Ovary (tissue), 9 donors: ENCODE measurements around the gene BST1. TPM values are rescaled to one million over a fixed set of nuclear protein-coding genes. Genes with fewer than 3 reads are reported as not detected.
"Not testable (repeated sequence)": the region's sequence is repeated elsewhere in the genome, so short reads cannot be mapped to it uniquely, and the experiment has no call there.

ENCODE experiments used
- DNase-seq, 5 donors: peaks; one replicate each; pipeline ENCODE4 v3.0.0-alpha.2; 2019 to 2020
- H3K27ac ChIP-seq, 2 donors: fragments of 200-600 bp; one replicate each; pipeline versions ENCODE4 v1.5.1 to v1.8.0; 2019 to 2022
- H3K27me3 ChIP-seq: fragments of 200-600 bp; one replicate; pipeline ENCODE4 v1.8.0; 2022
- H3K36me3 ChIP-seq: fragments of 200-600 bp; sonication (generic); one replicate; pipeline ENCODE4 v1.5.1; 2019
- H3K4me1 ChIP-seq: one replicate; pipeline ENCODE4 v1.8.1; 2013; ENCODE audit warnings: mild to moderate bottlenecking, moderate library complexity; ENCODE audit not compliant: insufficient read depth
- H3K4me3 ChIP-seq: fragments of 200-600 bp; sonication (generic); one replicate; pipeline ENCODE4 v1.5.1; 2017
- H3K9me3 ChIP-seq, 2 donors: fragments of 200-600 bp in 1 of 2; sonication (generic) in 1 of 2; one replicate each; pipeline versions ENCODE4 v1.5.1 to v1.8.1; 2013 to 2019; ENCODE audit warnings: mild to moderate bottlenecking in 1 of 2, moderate library complexity in 1 of 2
- EP300 ChIP-seq: sonication (generic); formaldehyde crosslinking; IDR thresholded peaks from one replicate; pipeline ENCODE4 v1.6.1; 2017; ENCODE audit warnings: antibody characterized with exemption
- POLR2A ChIP-seq: fragments of 450-650 bp; IDR thresholded peaks from one replicate; pipeline ENCODE4 v1.6.1; 2017; ENCODE audit warnings: antibody characterized with exemption, mild to moderate bottlenecking, moderate library complexity
- WGBS, 3 donors: extraction: QIAGEN DNeasy Blood & Tissue Kit in 1 of 3; methylation state at CpG; one replicate each; pipeline versions ENCODE4 v1.1.5 to v1.1.7; 2013 to 2017; 5-methylcytosine and 5-hydroxymethylcytosine counted together
- intact Hi-C, 4 donors: fragments of 100-400 bp; cut with DNase I; formaldehyde crosslinking; loops; one replicate each; pipeline versions ENCODE4 v1.11.0 to v1.15.1; 2022 to 2023
- polyA plus RNA-seq, 2 donors: library from polyadenylated mRNA; stranded (reverse); fragments of 200-250 nt in 1 of 2; fragments of 350-450 nt in 1 of 2; fragmentation: Illumina TruSeq in 1 of 2; extraction: RNeasy Lipid Tissue Mini Kit (QIAGEN cat#74804) in 1 of 2; gene quantifications; one replicate each; pipeline ENCODE4 v1.2.3, GENCODE V29; 2013 to 2014
- total RNA-seq, 7 donors: library from RNA; depleted of rRNA in 2 of 7; stranded (reverse); fragments of >200 nt in 2 of 7; fragmentation: NEBNext Ultra II Directional in 3 of 7; extraction: Animal tissue kit (Norgen Biotek cat#: 25700) in 3 of 7; gene quantifications; one replicate each; pipeline versions ENCODE4 v1.1.0 to v1.2.4, GENCODE V29; 2016 to 2023
- TF ChIP-seq, protein P1 (sequence below), 3 donors: fragments of 450-650 bp in 2 of 3; fragments of 200-600 bp in 1 of 3; IDR thresholded peaks; one replicate each; pipeline versions ENCODE4 v1.5.1 to v1.8.0; 2016 to 2022; ENCODE audit warnings: antibody characterized with exemption in 3 of 3, mild to moderate bottlenecking in 1 of 3
- donor health status: DM: no; HTN: no; CAD: no; lungs with moderate emphysema.
- donor health status: DM: no; HTN: no; CAD: no.
- donor health status: Bipolar disorder and iron deficiency.
- donor health status: DM: yes; HTN: yes; CAD: no.
- donor health status: DM: no; HTN: no; CAD: no.
- donor health status: DM: yes; HTN: yes; CAD: no.

BST1 gene
- total and polyA plus RNA-seq, 9 donors, result 5.6 to 18.5 (median 7.5) TPM

DNA sequence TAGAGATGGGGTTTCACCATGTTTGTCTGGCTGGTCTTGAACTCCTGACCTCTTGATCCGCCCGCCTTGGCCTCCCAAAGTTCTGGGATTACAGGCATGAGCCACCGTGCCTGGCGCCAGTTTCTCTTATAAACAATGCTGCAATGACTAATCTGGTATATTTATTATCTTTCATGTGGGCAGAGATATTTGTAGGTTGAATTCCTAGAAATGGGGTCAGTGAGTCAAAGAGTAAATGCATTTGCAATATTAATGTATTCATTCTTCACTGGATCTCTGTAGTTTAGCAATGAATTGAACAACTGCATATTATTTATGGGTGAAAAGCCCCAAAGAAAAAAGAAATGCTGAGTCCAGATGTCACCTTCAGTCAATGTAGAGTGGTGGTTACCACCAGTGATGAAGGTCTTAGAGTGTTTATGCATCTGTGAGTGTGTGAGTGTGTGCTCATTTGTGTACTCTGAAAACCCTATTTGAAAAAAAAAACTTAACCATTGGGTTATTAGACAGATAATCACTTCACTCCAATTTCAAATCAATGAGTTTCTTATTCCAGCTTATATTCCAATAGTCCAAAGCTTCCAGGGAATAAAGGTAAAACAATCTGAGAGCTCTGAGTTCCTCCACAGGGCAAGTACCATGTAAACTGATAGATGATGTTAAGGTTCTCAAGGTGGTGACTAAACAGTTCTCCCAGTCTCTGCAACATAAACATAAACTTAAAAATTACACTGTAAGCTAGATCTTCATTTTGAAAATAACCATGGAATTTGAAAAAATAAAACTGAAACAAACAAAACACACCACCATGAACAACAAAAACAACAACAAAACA is 52.7 kb downstream of the BST1 start:
- no peak overlapping the region for H3K27ac ChIP-seq
- intact Hi-C loops, result no loop called here
- no peak overlapping the region for H3K4me3 ChIP-seq
- H3K9me3 ChIP-seq, result no peaks in the 10 kb centered on the region
- no peaks in the 10 kb centered on the region for H3K27me3 ChIP-seq
- WGBS, 3 donors, result 78 to 88% (median 79%) methylated on average over 4 of the region's 4 CpGs
- H3K36me3 ChIP-seq, result no peaks in the 10 kb centered on the region
- TF ChIP-seq EP300 (no peak), POLR2A (no peak)
- TF ChIP-seq, protein P1, sequence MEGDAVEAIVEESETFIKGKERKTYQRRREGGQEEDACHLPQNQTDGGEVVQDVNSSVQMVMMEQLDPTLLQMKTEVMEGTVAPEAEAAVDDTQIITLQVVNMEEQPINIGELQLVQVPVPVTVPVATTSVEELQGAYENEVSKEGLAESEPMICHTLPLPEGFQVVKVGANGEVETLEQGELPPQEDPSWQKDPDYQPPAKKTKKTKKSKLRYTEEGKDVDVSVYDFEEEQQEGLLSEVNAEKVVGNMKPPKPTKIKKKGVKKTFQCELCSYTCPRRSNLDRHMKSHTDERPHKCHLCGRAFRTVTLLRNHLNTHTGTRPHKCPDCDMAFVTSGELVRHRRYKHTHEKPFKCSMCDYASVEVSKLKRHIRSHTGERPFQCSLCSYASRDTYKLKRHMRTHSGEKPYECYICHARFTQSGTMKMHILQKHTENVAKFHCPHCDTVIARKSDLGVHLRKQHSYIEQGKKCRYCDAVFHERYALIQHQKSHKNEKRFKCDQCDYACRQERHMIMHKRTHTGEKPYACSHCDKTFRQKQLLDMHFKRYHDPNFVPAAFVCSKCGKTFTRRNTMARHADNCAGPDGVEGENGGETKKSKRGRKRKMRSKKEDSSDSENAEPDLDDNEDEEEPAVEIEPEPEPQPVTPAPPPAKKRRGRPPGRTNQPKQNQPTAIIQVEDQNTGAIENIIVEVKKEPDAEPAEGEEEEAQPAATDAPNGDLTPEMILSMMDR (IDR thresholded peaks at IDR 0.05), result no peak
- no peak for DNase-seq
- H3K4me1 ChIP-seq, result no peaks in the 10 kb centered on the region

DNA sequence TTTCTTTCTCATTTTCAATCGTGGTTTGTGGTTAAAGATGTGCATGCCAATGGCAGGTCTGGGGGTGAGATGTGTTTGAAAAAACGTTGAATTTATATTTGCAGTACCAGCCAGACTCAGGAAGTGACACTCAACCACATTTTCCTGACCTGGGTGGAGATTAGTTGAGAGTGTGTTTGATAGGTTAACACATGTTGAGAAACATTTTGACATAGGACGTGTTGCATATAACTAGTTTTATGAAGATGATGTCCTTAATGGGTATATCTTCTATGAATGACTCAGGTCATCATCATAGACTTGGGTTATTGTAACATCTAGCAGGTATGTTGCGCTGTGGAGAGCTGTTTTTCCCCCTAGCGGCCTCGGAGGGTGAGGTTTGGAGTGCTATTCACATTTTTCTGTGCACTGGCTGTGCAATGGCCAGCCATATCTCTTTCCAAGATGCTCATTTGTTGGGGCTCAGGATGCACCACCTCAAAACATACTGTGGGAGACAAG is 53.5 kb downstream of the BST1 start:
- WGBS, 3 donors, result 73 to 79% (median 77%) methylated on average over 6 of the region's 6 CpGs
- Histone ChIP-seq H3K9me3 (no peaks in the 10 kb centered on the region), H3K4me1 (no peaks in the 10 kb centered on the region), H3K27me3 (no peaks in the 10 kb centered on the region), H3K27ac (no peak overlapping the region), H3K36me3 (no peaks in the 10 kb centered on the region), H3K4me3 (no peak overlapping the region)
- TF ChIP-seq POLR2A (no peak), EP300 (no peak)
- TF ChIP-seq, protein P1 (IDR thresholded peaks at IDR 0.05), result no peak
- intact Hi-C loops, result no loop called here
- DNase-seq, result no peak

DNA sequence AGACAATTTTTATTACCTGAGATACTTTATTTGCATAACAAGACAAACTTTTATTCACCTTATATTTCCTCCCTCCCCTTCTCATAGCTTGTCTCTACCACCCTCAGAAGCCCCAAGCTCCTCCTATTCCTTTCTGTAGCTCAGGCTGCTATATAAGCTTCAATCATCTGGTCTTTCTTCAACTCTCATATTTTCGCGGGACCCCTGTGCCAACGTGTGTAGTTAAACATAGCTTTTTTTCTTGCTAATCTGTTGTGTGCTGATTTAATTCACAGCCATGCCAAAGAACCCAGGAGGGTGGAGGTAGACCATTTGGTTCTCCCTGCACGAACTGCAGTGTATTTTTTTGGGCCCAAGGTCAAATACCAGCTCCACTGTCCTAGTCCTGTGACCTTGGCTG is 54.2 kb downstream of the BST1 start:
- H3K27ac ChIP-seq, result no peak overlapping the region
- H3K4me3 ChIP-seq, result no peak overlapping the region
- TF ChIP-seq EP300 (no peak), POLR2A (no peak)
- TF ChIP-seq, protein P1 (IDR thresholded peaks at IDR 0.05), result no peak
- intact Hi-C loops, result no loop called here
- no peaks in the 10 kb centered on the region for H3K9me3 ChIP-seq
- 21 to 49% (median 39%) methylated on average over 4 of the region's 4 CpGs for WGBS, 3 donors
- no peaks in the 10 kb centered on the region for H3K27me3 ChIP-seq
- no peak for DNase-seq
- H3K36me3 ChIP-seq, result no peaks in the 10 kb centered on the region
- H3K4me1 ChIP-seq, result no peaks in the 10 kb centered on the region

DNA sequence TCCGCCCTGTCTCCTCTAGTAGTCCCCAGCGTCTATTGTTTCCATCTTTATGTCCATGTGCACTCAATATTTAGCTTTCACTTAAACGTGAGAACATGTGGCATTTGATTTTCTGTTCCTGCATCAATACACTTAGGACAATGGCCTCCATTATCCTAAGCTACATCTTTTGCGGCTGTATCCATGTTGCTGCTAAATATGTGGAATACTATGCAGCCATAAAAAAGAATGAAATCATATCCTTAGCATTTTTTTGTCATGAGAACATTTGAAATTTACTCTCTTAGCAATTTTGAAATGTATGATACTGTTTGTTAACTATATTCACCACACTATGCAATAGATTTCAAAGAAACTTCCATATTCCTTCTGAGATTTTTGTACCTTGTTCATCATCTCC is 55.4 kb downstream of the BST1 start:
- no peak for DNase-seq
- intact Hi-C loops, result no loop called here
- Histone ChIP-seq H3K27me3 (no peaks in the 10 kb centered on the region), H3K27ac (no peak overlapping the region), H3K4me3 (no peak overlapping the region), H3K4me1 (no peaks in the 10 kb centered on the region), H3K9me3 (no peaks in the 10 kb centered on the region), H3K36me3 (no peaks in the 10 kb centered on the region)
- WGBS, 3 donors, result 91 to 95% (median 92%) methylated on average over 4 of the region's 4 CpGs
- TF ChIP-seq, protein P1 (IDR thresholded peaks at IDR 0.05), result no peak
- TF ChIP-seq EP300 (no peak), POLR2A (no peak)

DNA sequence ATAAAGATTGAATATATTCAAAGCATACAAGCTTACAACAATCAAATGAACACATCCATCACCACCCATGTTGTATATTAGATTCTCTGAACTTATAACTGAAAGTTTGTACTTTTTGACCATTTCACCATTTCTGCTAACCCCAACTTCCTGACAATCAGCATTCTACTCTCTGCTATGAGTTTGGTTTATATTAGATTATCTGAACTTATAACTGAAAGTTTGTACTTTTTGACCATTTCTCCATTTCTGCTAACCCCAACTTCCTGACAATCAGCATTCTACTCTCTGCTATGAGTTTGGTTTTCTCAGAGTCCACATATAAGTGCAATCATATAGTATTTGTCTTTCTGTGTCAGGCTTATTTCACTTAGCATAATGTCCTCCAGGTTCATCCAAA is 59.6 kb downstream of the BST1 start:
- H3K27ac ChIP-seq, H3K4me3 ChIP-seq, H3K27me3 ChIP-seq, intact Hi-C loops, H3K9me3 ChIP-seq, DNase-seq, H3K36me3 ChIP-seq, H3K4me1 ChIP-seq: not testable (repeated sequence)
